Suprapubic skin (tissue), 4 donors: ENCODE results near the gene TAF11L12.

Source experiments
- POLR2A ChIP-seq, 2 donors: fragments of 450-650 bp; IDR thresholded peaks; one replicate each; pipeline ENCODE4 v1.6.1; 2017; ENCODE audit warnings: antibody characterized with exemption in 2 of 2, mild to moderate bottlenecking in 2 of 2, moderate library complexity in 2 of 2
- POLR2AphosphoS5 ChIP-seq, 3 donors: sonication (generic); formaldehyde crosslinking; IDR thresholded peaks; one replicate each; pipeline ENCODE4 v1.6.1; 2017; ENCODE audit warnings: antibody characterized with exemption in 3 of 3
- TF ChIP-seq, protein P1 (sequence below), 2 donors: fragments of 200-600 bp in 1 of 2; fragments of 450-650 bp in 1 of 2; sonication (generic) in 1 of 2; IDR thresholded peaks; one replicate each; pipeline ENCODE4 v1.5.1; 2016 to 2019; ENCODE audit warnings: antibody characterized with exemption in 2 of 2, mild to moderate bottlenecking in 1 of 2, moderate library complexity in 1 of 2

DNA sequence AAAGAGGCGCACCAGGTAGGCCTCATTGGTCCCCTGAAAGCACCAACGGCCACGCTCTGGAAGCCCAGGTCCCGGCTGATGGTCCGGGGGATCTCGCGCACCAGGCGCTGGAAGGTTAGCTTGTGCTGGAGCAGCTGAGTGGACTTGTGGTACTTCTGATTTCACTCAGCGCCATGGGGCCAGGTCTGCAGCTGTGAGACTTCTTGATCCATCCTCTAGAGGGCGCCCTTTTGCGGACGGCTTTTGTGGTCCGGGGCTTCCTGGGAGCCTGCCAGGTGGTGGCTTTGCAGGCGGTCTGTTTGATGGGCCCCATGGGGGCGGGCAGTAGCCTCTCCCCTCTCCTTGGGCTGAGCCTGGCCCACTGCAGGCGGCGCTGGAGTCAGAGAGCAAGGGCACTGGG is 10.4 kb downstream of the TAF11L12 start:
- TF ChIP-seq POLR2A (IDR thresholded peaks at IDR 0.05) (no peak), POLR2AphosphoS5 (IDR thresholded peaks at IDR 0.05) (no peak)
- TF ChIP-seq, protein P1, sequence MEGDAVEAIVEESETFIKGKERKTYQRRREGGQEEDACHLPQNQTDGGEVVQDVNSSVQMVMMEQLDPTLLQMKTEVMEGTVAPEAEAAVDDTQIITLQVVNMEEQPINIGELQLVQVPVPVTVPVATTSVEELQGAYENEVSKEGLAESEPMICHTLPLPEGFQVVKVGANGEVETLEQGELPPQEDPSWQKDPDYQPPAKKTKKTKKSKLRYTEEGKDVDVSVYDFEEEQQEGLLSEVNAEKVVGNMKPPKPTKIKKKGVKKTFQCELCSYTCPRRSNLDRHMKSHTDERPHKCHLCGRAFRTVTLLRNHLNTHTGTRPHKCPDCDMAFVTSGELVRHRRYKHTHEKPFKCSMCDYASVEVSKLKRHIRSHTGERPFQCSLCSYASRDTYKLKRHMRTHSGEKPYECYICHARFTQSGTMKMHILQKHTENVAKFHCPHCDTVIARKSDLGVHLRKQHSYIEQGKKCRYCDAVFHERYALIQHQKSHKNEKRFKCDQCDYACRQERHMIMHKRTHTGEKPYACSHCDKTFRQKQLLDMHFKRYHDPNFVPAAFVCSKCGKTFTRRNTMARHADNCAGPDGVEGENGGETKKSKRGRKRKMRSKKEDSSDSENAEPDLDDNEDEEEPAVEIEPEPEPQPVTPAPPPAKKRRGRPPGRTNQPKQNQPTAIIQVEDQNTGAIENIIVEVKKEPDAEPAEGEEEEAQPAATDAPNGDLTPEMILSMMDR (IDR thresholded peaks at IDR 0.05): no peak
